Germinal center (tissue), 1 donor: ENCODE measurements around the gene IL3RA.
"Not testable (repeated sequence)": the region's sequence is repeated elsewhere in the genome, so short reads cannot be mapped to it uniquely, and the experiment has no call there.

Source experiments
- DNase-seq: peaks from one replicate; pipeline ENCODE4 v3.0.0; 2012; ENCODE audit warnings: mixed read lengths, low spot score

Gene IL3RA

GRCh38 chrX:1336331-1336943 lies at the start of gene IL3RA:
Gene IL3RA, plus strand, starts transcription at chrX:1336785. Its CDS starts 4,981 bp downstream, at chrX:1341766.
- DNase-seq = no peak

GRCh38 chrX:1289535-1289934 lies 47.0 kb upstream of the IL3RA start:
- DNase-seq = no peak

GRCh38 chrX:1291110-1291740 lies 45.4 kb upstream of the IL3RA start:
- no peak for DNase-seq

- no peak for DNase-seq
These were observed 43.9 kb upstream of the IL3RA start for GRCh38 chrX:1292575-1293290.

GRCh38 chrX:1294301-1295067 lies 42.1 kb upstream of the IL3RA start:
- DNase-seq = no peak

- no peak for DNase-seq
These were observed 41.0 kb upstream of the IL3RA start for GRCh38 chrX:1295550-1295949.

GRCh38 chrX:1297591-1297990 lies 39.0 kb upstream of the IL3RA start:
- not testable (repeated sequence) for DNase-seq

- DNase-seq = no peak
These were observed 36.1 kb upstream of the IL3RA start for GRCh38 chrX:1300449-1300848.

GRCh38 chrX:1305411-1305810 lies 31.2 kb upstream of the IL3RA start:
- no peak for DNase-seq

- no peak for DNase-seq
These were observed 29.5 kb upstream of the IL3RA start for GRCh38 chrX:1306909-1307625.

- DNase-seq = no peak
These were observed 28.8 kb upstream of the IL3RA start for GRCh38 chrX:1307626-1308340.

- no peak for DNase-seq
These were observed 28.1 kb upstream of the IL3RA start for GRCh38 chrX:1308476-1308875.

- DNase-seq = not testable (repeated sequence)
These were observed 27.7 kb upstream of the IL3RA start for GRCh38 chrX:1308917-1309316.

- DNase-seq = no peak
These were observed 22.8 kb upstream of the IL3RA start for GRCh38 chrX:1313788-1314187.

GRCh38 chrX:1316527-1316926 lies 20.1 kb upstream of the IL3RA start:
- DNase-seq = no peak

GRCh38 chrX:1321674-1322073 lies 14.9 kb upstream of the IL3RA start:
- no peak for DNase-seq

GRCh38 chrX:1322393-1322792 lies 14.2 kb upstream of the IL3RA start:
- DNase-seq = no peak

- peak; percentile 56 for DNase-seq
These were observed 13.3 kb upstream of the IL3RA start for GRCh38 chrX:1323315-1323714.

- DNase-seq = no peak
These were observed 11.0 kb upstream of the IL3RA start for GRCh38 chrX:1325515-1326116.

- no peak for DNase-seq
These were observed 8.8 kb upstream of the IL3RA start for GRCh38 chrX:1327651-1328304.
